Thyroid gland (tissue), 4 donors: ENCODE data around the gene KLRC4.

Source experiments
- POLR2A ChIP-seq, 2 donors: fragments of 450-650 bp; IDR thresholded peaks; one replicate each; pipeline ENCODE4 v1.6.1; 2017; ENCODE audit warnings: antibody characterized with exemption in 2 of 2, mild to moderate bottlenecking in 2 of 2, moderate library complexity in 1 of 2
- TF ChIP-seq, protein P1 (sequence below), 6 experiments: fragments of 200-600 bp in 3 of 6; fragments of 450-650 bp in 3 of 6; sonication (generic) in 3 of 6; IDR thresholded peaks; one replicate each; pipeline ENCODE4 v1.5.1; 2016 to 2019; ENCODE audit warnings: antibody characterized with exemption in 6 of 6, mild to moderate bottlenecking in 2 of 6, inconsistent platforms in 1 of 6, moderate library complexity in 1 of 6

DNA sequence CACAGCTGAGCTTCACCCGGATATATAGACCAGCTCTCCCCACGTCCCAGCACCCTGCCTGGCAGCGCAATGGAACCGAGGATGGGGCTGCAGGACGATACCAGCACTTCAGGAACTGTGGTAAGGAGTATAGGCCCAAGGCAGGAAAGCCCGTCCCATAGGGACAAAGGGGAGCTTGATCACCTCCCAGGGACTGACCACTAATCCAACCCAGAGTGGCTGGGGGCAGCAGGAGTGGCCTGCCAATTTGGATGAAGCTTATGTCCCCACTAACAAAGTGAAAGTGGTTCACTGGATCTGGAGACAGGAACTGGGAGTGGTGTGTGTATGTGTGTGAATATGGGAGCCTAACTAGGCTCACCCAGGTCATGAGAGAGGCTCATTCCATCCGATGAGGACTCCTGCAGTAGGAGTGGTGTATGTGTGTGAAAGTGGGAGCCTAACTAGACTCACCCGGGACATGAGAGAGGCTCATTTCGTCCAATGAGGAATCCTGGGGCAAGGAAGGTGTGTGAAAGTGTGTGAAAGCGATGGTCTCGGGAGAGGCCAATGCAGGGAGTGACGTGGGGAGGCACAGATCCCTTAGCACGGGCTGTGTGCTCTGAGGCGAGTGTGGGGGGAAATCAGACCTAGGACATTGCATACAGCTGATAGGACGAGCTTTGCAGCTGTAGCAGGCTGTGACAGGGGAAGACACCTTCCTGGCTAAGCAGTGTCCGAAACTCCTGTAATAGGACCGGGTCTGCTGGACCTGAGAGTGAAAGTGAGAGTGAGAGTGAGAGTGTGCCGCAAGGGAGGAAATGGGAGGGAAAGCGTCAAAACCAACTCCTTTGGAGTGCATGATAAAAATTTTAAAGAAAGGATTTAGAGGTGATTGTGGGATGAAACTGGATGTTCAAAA lies 45.4 kb downstream of the KLRC4 start:
- TF ChIP-seq POLR2A (IDR thresholded peaks at IDR 0.05): peak in 1 of 2 donors; percentile 16
- TF ChIP-seq, protein P1, sequence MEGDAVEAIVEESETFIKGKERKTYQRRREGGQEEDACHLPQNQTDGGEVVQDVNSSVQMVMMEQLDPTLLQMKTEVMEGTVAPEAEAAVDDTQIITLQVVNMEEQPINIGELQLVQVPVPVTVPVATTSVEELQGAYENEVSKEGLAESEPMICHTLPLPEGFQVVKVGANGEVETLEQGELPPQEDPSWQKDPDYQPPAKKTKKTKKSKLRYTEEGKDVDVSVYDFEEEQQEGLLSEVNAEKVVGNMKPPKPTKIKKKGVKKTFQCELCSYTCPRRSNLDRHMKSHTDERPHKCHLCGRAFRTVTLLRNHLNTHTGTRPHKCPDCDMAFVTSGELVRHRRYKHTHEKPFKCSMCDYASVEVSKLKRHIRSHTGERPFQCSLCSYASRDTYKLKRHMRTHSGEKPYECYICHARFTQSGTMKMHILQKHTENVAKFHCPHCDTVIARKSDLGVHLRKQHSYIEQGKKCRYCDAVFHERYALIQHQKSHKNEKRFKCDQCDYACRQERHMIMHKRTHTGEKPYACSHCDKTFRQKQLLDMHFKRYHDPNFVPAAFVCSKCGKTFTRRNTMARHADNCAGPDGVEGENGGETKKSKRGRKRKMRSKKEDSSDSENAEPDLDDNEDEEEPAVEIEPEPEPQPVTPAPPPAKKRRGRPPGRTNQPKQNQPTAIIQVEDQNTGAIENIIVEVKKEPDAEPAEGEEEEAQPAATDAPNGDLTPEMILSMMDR (IDR thresholded peaks at IDR 0.05): no peak
